Astrocyte (in vitro differentiated cells and primary cell): ENCODE data around the gene HIPK2. TPM values are rescaled to one million over a fixed set of nuclear protein-coding genes. Genes with fewer than 3 reads are reported as not detected.

Source experiments
- DNase-seq: peaks from one replicate; pipeline ENCODE4 v3.0.0-alpha.2; 2010; ENCODE audit warnings: low read depth
- FAIRE-seq: peaks from 2 replicates; lab custom pipeline; 2011; peaks lifted over from hg19 to GRCh38; lab: Jason Lieb, UNC
- H2AFZ ChIP-seq: 2 replicates; pipeline ENCODE4 v1.6.0; 2012; ENCODE audit warnings: low read depth, low read length, inconsistent platforms
- H3K27ac ChIP-seq: 2 replicates; pipeline ENCODE4 v1.5.1; 2011; ENCODE audit warnings: low read depth, low read length, inconsistent platforms
- H3K27me3 ChIP-seq: 2 replicates; pipeline ENCODE4 v1.6.0; 2011; ENCODE audit warnings: low read length, inconsistent platforms; ENCODE audit not compliant: insufficient read depth
- H3K36me3 ChIP-seq: 2 replicates; pipeline ENCODE4 v1.5.1; 2011; ENCODE audit warnings: low read length, inconsistent platforms; ENCODE audit not compliant: insufficient read depth
- H3K4me1 ChIP-seq: 2 replicates; pipeline ENCODE4 v1.5.1; 2011; ENCODE audit warnings: low read length, inconsistent platforms; ENCODE audit not compliant: insufficient read depth
- H3K4me2 ChIP-seq: 2 replicates; pipeline ENCODE4 v1.6.0; 2012; ENCODE audit warnings: low read length, inconsistent platforms
- H3K4me3 ChIP-seq: 2 replicates; pipeline ENCODE4 v1.5.1; 2011; ENCODE audit warnings: low read depth, mild to moderate bottlenecking, low read length, inconsistent platforms; ENCODE audit not compliant: insufficient read depth
- H3K79me2 ChIP-seq: 2 replicates; pipeline ENCODE4 v1.6.0; 2012; ENCODE audit warnings: mild to moderate bottlenecking, low read length, inconsistent platforms; ENCODE audit not compliant: insufficient read depth
- H3K9ac ChIP-seq: 2 replicates; pipeline ENCODE4 v1.6.0; 2012; ENCODE audit warnings: mild to moderate bottlenecking, low read length, inconsistent platforms
- H3K9me3 ChIP-seq: 2 replicates; pipeline ENCODE4 v1.5.1; 2012; ENCODE audit warnings: low read depth, mild to moderate bottlenecking, low read length, inconsistent platforms; ENCODE audit not compliant: insufficient read depth
- H4K20me1 ChIP-seq: 2 replicates; pipeline ENCODE4 v1.6.0; 2012; ENCODE audit warnings: low read length, inconsistent platforms; ENCODE audit not compliant: insufficient read depth
- H3K27ac Mint-ChIP-seq: one replicate; pipeline ENCODE4 v1.8.0; 2021; ENCODE audit warnings: mild to moderate bottlenecking, mixed read lengths; ENCODE audit not compliant: unreplicated experiment
- H3K27me3 Mint-ChIP-seq: one replicate; pipeline ENCODE4 v1.8.0; 2021; ENCODE audit warnings: low read depth, mixed read lengths; ENCODE audit not compliant: unreplicated experiment
- H3K36me3 Mint-ChIP-seq: one replicate; pipeline ENCODE4 v1.8.0; 2021; ENCODE audit warnings: low read depth, mixed read lengths; ENCODE audit not compliant: unreplicated experiment
- H3K4me1 Mint-ChIP-seq: one replicate; pipeline ENCODE4 v1.8.0; 2021; ENCODE audit warnings: low read depth, mixed read lengths; ENCODE audit not compliant: unreplicated experiment
- H3K4me3 Mint-ChIP-seq: one replicate; pipeline ENCODE4 v1.8.0; 2021; ENCODE audit warnings: mild to moderate bottlenecking, moderate library complexity, mixed read lengths; ENCODE audit not compliant: unreplicated experiment
- H3K9me3 Mint-ChIP-seq: one replicate; pipeline ENCODE4 v1.8.0; 2021; ENCODE audit warnings: mild to moderate bottlenecking, mixed read lengths; ENCODE audit not compliant: unreplicated experiment
- CTCF ChIP-seq: IDR thresholded peaks from 2 replicates; pipeline ENCODE4 v1.5.1; 2011; ENCODE audit warnings: low read depth, mild to moderate bottlenecking, inconsistent platforms, low read length, moderate library complexity; ENCODE audit not compliant: insufficient read depth
- EZH2 ChIP-seq: IDR thresholded peaks from 2 replicates; pipeline ENCODE4 v1.6.1; 2012; ENCODE audit warnings: mild to moderate bottlenecking, low read length, inconsistent platforms; ENCODE audit not compliant: insufficient read depth
- total RNA-seq: library from RNA; stranded (reverse); gene quantifications from 2 replicates; pipeline ENCODE4 v1.2.1, GENCODE V29; 2021

Gene HIPK2
- total RNA-seq, 1 donor from 2014 or later, result 35.8 TPM

DNA sequence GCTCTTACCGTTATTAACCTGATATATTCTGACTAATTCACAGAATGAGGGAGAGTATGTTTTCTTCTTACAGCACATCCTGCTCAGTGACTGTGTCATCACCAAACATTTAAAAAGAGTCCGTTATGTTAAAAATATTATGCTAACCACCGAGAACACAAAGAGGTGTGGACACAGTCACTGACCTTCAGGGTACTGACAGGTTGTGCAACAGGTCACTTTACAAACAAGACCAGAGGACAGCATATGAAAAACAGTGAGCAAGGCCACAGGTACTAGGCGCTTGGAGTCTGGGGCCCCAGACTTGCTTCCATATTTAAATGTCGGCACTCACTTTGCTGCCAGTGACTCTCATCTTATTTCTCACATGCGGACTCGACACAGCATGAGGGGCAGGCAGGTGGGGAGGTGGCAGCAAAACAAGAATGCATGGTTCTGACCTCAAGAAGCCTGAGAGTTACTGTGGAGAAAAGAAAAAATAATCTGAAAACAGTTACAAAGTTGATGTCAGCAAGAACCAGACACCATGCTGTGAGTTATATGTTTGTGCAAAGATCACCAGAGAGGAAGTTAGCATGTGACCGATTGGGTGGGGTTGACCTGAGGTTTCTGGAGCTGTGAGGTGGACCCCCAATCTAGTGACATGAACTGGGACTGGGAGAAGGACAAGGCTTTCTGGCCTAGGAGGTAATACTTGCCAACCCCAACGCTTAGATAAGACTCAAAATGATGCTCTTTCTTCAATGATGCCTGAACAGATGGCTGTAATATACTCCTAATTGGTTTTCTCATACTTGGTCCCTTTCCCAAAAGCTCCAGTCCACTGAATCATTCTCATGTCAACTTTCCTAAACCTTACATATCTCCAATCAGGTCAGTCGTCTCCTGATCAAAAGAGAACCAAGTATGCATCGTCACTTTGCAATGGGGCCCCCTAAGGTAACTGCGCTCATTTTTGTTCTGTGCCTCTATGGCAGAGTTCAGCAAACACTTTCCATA, 102.4 kb downstream of the HIPK2 start:
- Histone ChIP-seq H3K9me3 (no peaks in the 10 kb centered on the region), H4K20me1 (peaks cover 5% of the 10 kb centered on the region), H3K4me1 (peaks cover 30% of the 10 kb centered on the region), H2AFZ (no peak overlapping the region), H3K4me3 (no peak overlapping the region), H3K9ac (peak overlapping the region; percentile 11), H3K27me3 (no peaks in the 10 kb centered on the region), H3K4me2 (peak overlapping the region; percentile 35), H3K36me3 (peaks cover 3% of the 10 kb centered on the region), H3K79me2 (peaks cover 23% of the 10 kb centered on the region), H3K27ac (peak overlapping the region; percentile 55)
- no peak overlapping the region for H3K4me3 Mint-ChIP-seq
- DNase-seq (no peak), FAIRE-seq (no peak)
- H3K9me3 Mint-ChIP-seq, result peaks cover 4% of the 10 kb centered on the region
- H3K27me3 Mint-ChIP-seq, result no peaks in the 10 kb centered on the region
- TF ChIP-seq EZH2 (no peak), CTCF (no peak)
- H3K36me3 Mint-ChIP-seq, result peaks cover 8% of the 10 kb centered on the region
- no peak overlapping the region for H3K27ac Mint-ChIP-seq
- H3K4me1 Mint-ChIP-seq, result peaks cover 10% of the 10 kb centered on the region

DNA sequence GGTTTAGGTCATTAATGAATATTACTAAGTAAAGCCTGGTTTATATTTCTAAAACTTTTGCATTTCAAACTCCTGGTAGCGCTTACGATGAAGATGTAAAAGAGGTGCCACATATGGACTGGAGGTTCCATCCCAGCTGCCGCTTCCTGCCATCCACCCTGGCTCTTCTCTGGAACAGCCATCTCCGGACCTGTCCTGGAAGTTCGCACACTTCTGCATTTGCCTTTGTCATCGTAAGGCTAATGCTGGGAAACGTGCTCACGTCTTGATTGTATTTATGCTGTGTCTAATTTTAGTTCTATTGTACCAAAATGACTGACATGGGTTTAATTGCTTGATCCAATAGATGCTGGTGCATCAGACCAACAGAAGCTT, 103.1 kb downstream of the HIPK2 start:
- Mint-ChIP-seq H3K4me1 (peaks cover 3% of the 10 kb centered on the region), H3K4me3 (no peak overlapping the region), H3K36me3 (peaks cover 8% of the 10 kb centered on the region), H3K27me3 (no peaks in the 10 kb centered on the region), H3K9me3 (peaks cover 4% of the 10 kb centered on the region), H3K27ac (no peak overlapping the region)
- Histone ChIP-seq H3K36me3 (peaks cover 3% of the 10 kb centered on the region), H4K20me1 (peaks cover 12% of the 10 kb centered on the region), H3K4me1 (peaks cover 23% of the 10 kb centered on the region), H3K4me3 (no peak overlapping the region), H3K4me2 (peak overlapping the region; percentile 35), H3K9ac (peak overlapping the region; percentile 11), H3K27ac (peak overlapping the region; percentile 55), H2AFZ (no peak overlapping the region), H3K9me3 (no peaks in the 10 kb centered on the region), H3K27me3 (no peaks in the 10 kb centered on the region), H3K79me2 (peaks cover 28% of the 10 kb centered on the region)
- TF ChIP-seq EZH2, result no peak
- no peak for TF ChIP-seq CTCF
- no peak for DNase-seq
- FAIRE-seq, result no peak

DNA sequence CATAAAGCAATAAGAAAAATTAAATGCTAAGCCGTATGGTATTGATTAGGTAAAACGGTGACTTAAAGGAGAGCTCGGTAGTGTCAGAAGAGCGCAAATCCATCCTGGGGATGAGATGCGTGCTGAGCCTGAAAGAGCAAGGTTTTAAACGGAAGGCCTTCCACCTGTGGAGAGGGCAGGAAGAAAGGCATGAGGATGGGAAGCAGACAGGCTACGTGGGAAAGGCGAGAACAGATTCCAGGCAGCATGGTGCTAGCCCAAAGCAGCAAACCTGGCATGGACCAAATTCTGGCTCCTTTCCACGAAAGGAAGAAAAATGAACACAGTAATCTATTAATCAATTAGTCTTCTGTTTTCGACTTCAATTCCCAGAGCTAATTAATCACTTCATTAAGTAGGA, 103.5 kb downstream of the HIPK2 start:
- Mint-ChIP-seq H3K9me3 (peaks cover 4% of the 10 kb centered on the region), H3K27ac (no peak overlapping the region), H3K27me3 (no peaks in the 10 kb centered on the region), H3K4me3 (no peak overlapping the region), H3K36me3 (peaks cover 8% of the 10 kb centered on the region), H3K4me1 (peaks cover 2% of the 10 kb centered on the region)
- peaks cover 3% of the 10 kb centered on the region for H3K36me3 ChIP-seq
- no peak for FAIRE-seq
- H3K4me2 ChIP-seq, result no peak overlapping the region
- peaks cover 29% of the 10 kb centered on the region for H3K79me2 ChIP-seq
- no peaks in the 10 kb centered on the region for H3K9me3 ChIP-seq
- no peak for DNase-seq
- H3K4me1 ChIP-seq, result peaks cover 19% of the 10 kb centered on the region
- no peak overlapping the region for H3K4me3 ChIP-seq
- peaks cover 12% of the 10 kb centered on the region for H4K20me1 ChIP-seq
- H3K9ac ChIP-seq, result no peak overlapping the region
- no peaks in the 10 kb centered on the region for H3K27me3 ChIP-seq
- H2AFZ ChIP-seq, result no peak overlapping the region
- no peak for TF ChIP-seq EZH2
- no peak for TF ChIP-seq CTCF
- H3K27ac ChIP-seq, result no peak overlapping the region
